GM12891 (cell line): Measurements from ENCODE around the gene LSM12.

Source experiments
- PAX5 ChIP-seq: IDR thresholded peaks from 2 replicates; pipeline ENCODE4 v1.6.1; 2011; ENCODE audit warnings: low read length, moderate library complexity, mild to moderate bottlenecking; ENCODE audit not compliant: insufficient read depth, severe bottlenecking
- POLR2A ChIP-seq: IDR thresholded peaks from 2 replicates; pipeline ENCODE4 v1.6.1; 2011; ENCODE audit warnings: low read depth, low read length, control low read depth
- POLR2AphosphoS5 ChIP-seq: IDR thresholded peaks from 2 replicates; pipeline ENCODE4 v1.6.1; 2011; ENCODE audit warnings: low read depth, low read length, control low read depth
- TAF1 ChIP-seq: IDR thresholded peaks from 2 replicates; pipeline ENCODE4 v1.6.1; 2011; ENCODE audit warnings: low read depth, low read length, control low read depth

- TF ChIP-seq POLR2AphosphoS5 (no peak), POLR2A (no peak), PAX5 (no peak), TAF1 (no peak)
These were observed 26.9 kb upstream of the LSM12 start for GRCh38 chr17:44093231-44093900.
